Psoas muscle (tissue), 8 donors: ENCODE results near the gene GRHL1. TPM values are rescaled to one million over a fixed set of nuclear protein-coding genes. Genes with fewer than 3 reads are reported as not detected.

Source experiments
- ATAC-seq, 4 donors: fragments of 200-7000 bp; cut with Tn5 transposase; one replicate each; pipeline ENCODE4 v1.9.1; 2020; ENCODE audit warnings: moderate library complexity in 3 of 4, mild to moderate bottlenecking in 2 of 4
- DNase-seq, 2 donors: peaks; one replicate each; pipeline ENCODE4 v3.0.0-alpha.2; 2020
- H3K27ac ChIP-seq: fragments of 200-600 bp; one replicate; pipeline ENCODE4 v1.8.0; 2022
- H3K27me3 ChIP-seq, 3 donors: fragments of 200-600 bp in 1 of 3; one replicate each; pipeline versions ENCODE4 v1.6.1 to v1.8.0; 2013 to 2022; ENCODE audit warnings: low read length in 2 of 3, mild to moderate bottlenecking in 2 of 3, moderate library complexity in 1 of 3; ENCODE audit not compliant: insufficient read depth in 3 of 3
- H3K36me3 ChIP-seq, 2 donors: fragments of 200-600 bp in 1 of 2; one replicate each; pipeline versions ENCODE4 v1.6.1 to v1.8.0; 2013 to 2022; ENCODE audit warnings: low read depth in 1 of 2, mild to moderate bottlenecking in 1 of 2, moderate library complexity in 1 of 2; ENCODE audit not compliant: insufficient read depth in 1 of 2
- H3K4me1 ChIP-seq: fragments of 200-600 bp; one replicate; pipeline ENCODE4 v1.8.0; 2022
- H3K4me3 ChIP-seq: fragments of 200-600 bp; one replicate; pipeline ENCODE4 v1.8.0; 2022; ENCODE audit warnings: mild to moderate bottlenecking
- H3K9me3 ChIP-seq: fragments of 200-600 bp; one replicate; pipeline ENCODE4 v1.8.0; 2022
- WGBS, 3 donors: extraction: QIAGEN DNeasy Blood & Tissue Kit; methylation state at CpG; one replicate each; pipeline versions ENCODE4 v1.1.6 to v1.1.7; 2013; 5-methylcytosine and 5-hydroxymethylcytosine counted together
- intact Hi-C, 2 donors: fragments of 100-400 bp; cut with DNase I; formaldehyde crosslinking; loops; one replicate each; pipeline versions ENCODE4 v1.11.0 to v1.14.2; 2022
- polyA plus RNA-seq, 3 donors: library from polyadenylated mRNA; stranded (reverse); fragments of 200-250 nt; gene quantifications; one replicate each; pipeline ENCODE4 v1.2.3, GENCODE V29; 2013
- total RNA-seq, 4 donors: library from RNA; stranded (reverse); fragmentation: NEBNext Ultra II Directional in 2 of 4; extraction: Animal tissue kit (Norgen Biotek cat#: 25700) in 2 of 4; gene quantifications; one replicate each; pipeline versions ENCODE4 v1.2.1 to v1.2.4, GENCODE V29; 2021 to 2023
- TF ChIP-seq, protein P1 (sequence below): fragments of 200-600 bp; IDR thresholded peaks from one replicate; pipeline ENCODE4 v1.8.0; 2022; ENCODE audit warnings: antibody characterized with exemption
- donor health status: healthy with polysubstance abuse.
- donor health status: DM: no; HTN: no; CAD: no; lungs with moderate emphysema.
- donor health status: Bipolar disorder and iron deficiency.
- donor health status: healthy.
- donor health status: DM: yes; HTN: yes; CAD: no.
- donor health status: DM: no; HTN: no; CAD: no.
- donor health status: DM: no; HTN: no; CAD: no.
- donor health status: DM: yes; HTN: yes; CAD: no.

Gene GRHL1
- total and polyA plus RNA-seq, 7 donors = 0.38 to 1.2 (median 0.63) TPM

DNA sequence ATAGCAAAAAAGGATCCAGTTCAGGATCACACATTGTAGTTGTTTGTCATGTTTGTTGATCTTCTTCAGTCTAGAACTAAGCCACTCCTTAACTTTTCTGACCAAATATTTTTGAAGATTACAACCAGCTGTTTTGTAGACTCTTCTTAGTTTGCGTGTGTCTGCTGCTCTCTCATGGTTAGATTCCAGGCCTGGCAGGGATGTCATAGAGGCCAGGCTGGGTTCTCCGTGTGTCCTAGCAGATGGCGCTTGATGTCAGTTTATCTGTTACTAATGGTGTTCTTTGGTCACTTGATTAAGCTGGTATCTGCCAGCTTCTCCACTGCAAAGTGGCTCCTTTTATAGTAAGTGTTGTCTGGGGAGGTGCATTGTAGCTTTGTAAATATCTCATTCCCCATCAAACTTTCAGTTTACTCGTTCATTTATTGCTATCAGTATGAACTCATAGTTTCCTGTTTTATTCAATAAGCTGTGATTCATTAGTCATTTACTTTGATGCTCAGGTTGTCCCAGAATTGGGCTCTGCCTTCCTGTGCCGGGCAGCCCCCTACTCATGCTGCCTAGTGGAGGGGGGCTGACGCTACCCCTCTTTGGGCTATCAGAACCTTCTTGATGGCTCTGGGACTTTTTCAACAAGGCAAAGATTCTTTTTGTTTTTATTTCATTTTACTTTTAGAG is 42.1 kb downstream of the GRHL1 start:
- Histone ChIP-seq H3K4me3 (no peak overlapping the region), H3K36me3 (peaks cover 0 to 21% of the 10 kb centered on the region in 2 donors), H3K27me3 (no peaks in the 10 kb centered on the region), H3K27ac (no peak overlapping the region), H3K4me1 (no peaks in the 10 kb centered on the region), H3K9me3 (no peaks in the 10 kb centered on the region)
- DNase-seq (no peak), ATAC-seq (peak; percentile 61 to 84 (median 78))
- TF ChIP-seq, protein P1, sequence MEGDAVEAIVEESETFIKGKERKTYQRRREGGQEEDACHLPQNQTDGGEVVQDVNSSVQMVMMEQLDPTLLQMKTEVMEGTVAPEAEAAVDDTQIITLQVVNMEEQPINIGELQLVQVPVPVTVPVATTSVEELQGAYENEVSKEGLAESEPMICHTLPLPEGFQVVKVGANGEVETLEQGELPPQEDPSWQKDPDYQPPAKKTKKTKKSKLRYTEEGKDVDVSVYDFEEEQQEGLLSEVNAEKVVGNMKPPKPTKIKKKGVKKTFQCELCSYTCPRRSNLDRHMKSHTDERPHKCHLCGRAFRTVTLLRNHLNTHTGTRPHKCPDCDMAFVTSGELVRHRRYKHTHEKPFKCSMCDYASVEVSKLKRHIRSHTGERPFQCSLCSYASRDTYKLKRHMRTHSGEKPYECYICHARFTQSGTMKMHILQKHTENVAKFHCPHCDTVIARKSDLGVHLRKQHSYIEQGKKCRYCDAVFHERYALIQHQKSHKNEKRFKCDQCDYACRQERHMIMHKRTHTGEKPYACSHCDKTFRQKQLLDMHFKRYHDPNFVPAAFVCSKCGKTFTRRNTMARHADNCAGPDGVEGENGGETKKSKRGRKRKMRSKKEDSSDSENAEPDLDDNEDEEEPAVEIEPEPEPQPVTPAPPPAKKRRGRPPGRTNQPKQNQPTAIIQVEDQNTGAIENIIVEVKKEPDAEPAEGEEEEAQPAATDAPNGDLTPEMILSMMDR = peak; percentile 6
- intact Hi-C loops = no loop called here
- 45 to 62% (median 46%) methylated on average over 6 of the region's 6 CpGs for WGBS, 3 donors

DNA sequence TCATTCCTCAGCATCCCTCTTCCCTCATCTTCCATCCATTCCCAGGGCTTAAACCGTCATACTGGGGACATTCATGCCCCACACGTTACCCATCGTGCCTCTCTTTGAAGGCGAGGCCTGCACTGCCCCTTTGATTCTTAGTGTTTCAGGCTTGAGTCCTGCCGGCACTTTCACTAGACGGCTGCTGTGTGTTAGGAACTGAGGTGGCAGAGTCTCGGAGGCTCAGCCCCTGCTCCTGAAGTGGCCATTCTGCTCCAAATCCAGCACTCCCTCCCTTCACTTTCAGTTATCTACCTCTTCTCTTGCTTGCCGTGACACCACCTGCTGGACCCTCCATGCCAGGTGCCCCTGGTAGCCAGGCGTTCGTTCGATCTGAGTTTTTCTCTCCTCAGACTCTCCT is 43.0 kb downstream of the GRHL1 start:
- no peak overlapping the region for H3K4me3 ChIP-seq
- ATAC-seq (no peak), DNase-seq (no peak)
- peaks cover 0 to 21% of the 10 kb centered on the region in 2 donors for H3K36me3 ChIP-seq
- no peak overlapping the region for H3K27ac ChIP-seq
- TF ChIP-seq, protein P1 = no peak
- H3K4me1 ChIP-seq = no peaks in the 10 kb centered on the region
- H3K27me3 ChIP-seq = no peaks in the 10 kb centered on the region
- H3K9me3 ChIP-seq = no peaks in the 10 kb centered on the region
- intact Hi-C loops = no loop called here
- WGBS, 3 donors = 94 to 96% (median 95%) methylated on average over 11 of the region's 11 CpGs

DNA sequence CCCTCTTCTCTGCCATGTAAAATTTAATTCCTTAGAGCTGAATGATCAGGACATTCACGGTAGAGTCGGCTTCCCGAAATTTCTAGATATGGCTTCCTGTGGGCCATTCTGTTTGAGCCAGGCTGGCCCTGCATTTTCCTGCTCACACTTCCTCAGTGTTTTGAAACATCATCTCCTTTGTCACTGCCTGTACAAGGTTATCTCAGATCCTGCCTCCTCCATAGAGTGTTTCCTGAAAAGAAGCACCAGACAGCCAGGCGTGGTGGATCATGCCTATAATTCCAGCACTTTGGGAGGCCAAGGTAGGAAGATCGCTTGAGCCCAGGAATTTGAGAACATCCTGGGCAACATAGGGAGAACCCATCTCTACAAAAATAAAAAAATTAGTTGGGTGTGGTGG is 43.6 kb downstream of the GRHL1 start:
- intact Hi-C loops = no loop called here
- Histone ChIP-seq H3K4me3 (no peak overlapping the region), H3K27ac (no peak overlapping the region), H3K9me3 (no peaks in the 10 kb centered on the region), H3K36me3 (peaks cover 0 to 21% of the 10 kb centered on the region in 2 donors), H3K27me3 (no peaks in the 10 kb centered on the region), H3K4me1 (no peaks in the 10 kb centered on the region)
- TF ChIP-seq, protein P1 = no peak
- 72 to 87% (median 79%) methylated on average over 5 of the region's 5 CpGs for WGBS, 3 donors
- ATAC-seq (no peak), DNase-seq (no peak)

DNA sequence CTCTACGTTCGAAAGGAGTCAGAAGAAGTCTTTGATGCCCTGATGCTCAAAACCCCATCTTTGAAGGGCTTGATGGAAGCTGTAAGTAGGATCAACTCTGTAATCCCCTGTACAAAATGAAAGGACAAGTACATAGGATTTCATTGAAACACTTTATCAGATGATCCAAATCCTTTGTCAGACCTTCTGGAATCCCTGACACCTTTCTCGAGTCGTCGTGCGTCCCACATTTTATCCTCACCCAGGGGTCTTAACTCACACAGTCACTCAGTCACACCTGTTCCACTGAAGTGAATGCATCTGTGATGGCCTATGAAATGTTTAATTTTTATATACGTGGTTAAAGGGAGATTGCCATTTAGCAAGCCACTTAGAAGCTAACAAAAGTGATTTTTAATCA is 44.8 kb downstream of the GRHL1 start:
- TF ChIP-seq, protein P1 = no peak
- 92 to 95% (median 92%) methylated on average over 7 of the region's 7 CpGs for WGBS, 3 donors
- intact Hi-C loops = no loop called here
- Histone ChIP-seq H3K4me3 (no peak overlapping the region), H3K27me3 (no peaks in the 10 kb centered on the region), H3K36me3 (peaks cover 0 to 21% of the 10 kb centered on the region in 2 donors), H3K27ac (no peak overlapping the region), H3K4me1 (no peaks in the 10 kb centered on the region), H3K9me3 (no peaks in the 10 kb centered on the region)
- DNase-seq (no peak), ATAC-seq (no peak)

DNA sequence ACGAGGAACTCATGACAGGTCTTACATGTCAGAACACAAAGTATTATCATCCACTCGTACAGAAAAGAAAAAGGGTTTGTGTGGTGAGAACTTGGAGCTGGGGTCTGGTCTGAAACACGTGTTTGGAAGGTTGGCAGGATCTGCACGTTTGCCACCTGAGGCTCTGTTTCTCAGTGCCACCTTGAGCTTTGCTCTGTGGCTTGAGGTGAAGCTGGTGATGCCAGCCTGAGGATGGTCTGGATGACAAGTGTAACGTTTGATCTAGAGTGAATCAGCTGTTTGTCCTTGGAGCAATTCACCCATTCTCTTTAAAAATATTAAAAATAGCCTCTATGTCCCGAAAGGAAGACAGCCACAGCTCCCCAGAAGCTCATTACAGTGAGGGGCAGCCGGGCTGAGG is 46.4 kb downstream of the GRHL1 start:
- no peak overlapping the region for H3K4me3 ChIP-seq
- intact Hi-C loops = no loop called here
- TF ChIP-seq, protein P1 = no peak
- no peaks in the 10 kb centered on the region for H3K9me3 ChIP-seq
- 52 to 61% (median 56%) methylated on average over 7 of the region's 7 CpGs for WGBS, 3 donors
- H3K27ac ChIP-seq = no peak overlapping the region
- H3K27me3 ChIP-seq = no peaks in the 10 kb centered on the region
- H3K36me3 ChIP-seq = peaks cover 0 to 17% of the 10 kb centered on the region in 2 donors
- no peak for DNase-seq
- no peaks in the 10 kb centered on the region for H3K4me1 ChIP-seq
- no peak for ATAC-seq
